ENCODE data around the gene TACC2.

TACC2 gene

GRCh38 chr10:122241836-122242235 is 252.9 kb downstream of the TACC2 start (continued):
- TF ChIP-seq CSRNP3 (CRISPR knock-in tag; IDR thresholded peaks at IDR 0.05) (no peak), TCF4 (CRISPR knock-in tag; IDR thresholded peaks at IDR 0.05; ENCODE audit: borderline replicate concordance) (no peak), CREB5 (CRISPR knock-in tag; IDR thresholded peaks at IDR 0.05; ENCODE audit: low read depth) (no peak), ISL1 (CRISPR knock-in tag; IDR thresholded peaks at IDR 0.05) (no peak), CSDC2 (CRISPR knock-in tag; IDR thresholded peaks at IDR 0.05) (no peak)

GRCh38 chr10:122243550-122243949 is 254.6 kb downstream of the TACC2 start:
- TF ChIP-seq POU6F1 (CRISPR knock-in tag; IDR thresholded peaks at IDR 0.05; ENCODE audit: borderline replicate concordance, low read depth) = no peak
- TF ChIP-seq ESRRG (CRISPR knock-in tag; IDR thresholded peaks at IDR 0.05) = no peak
- ATAC-seq = no peak

GRCh38 chr10:122244001-122244975 is 255.3 kb downstream of the TACC2 start:
- TF ChIP-seq OSR1 (CRISPR knock-in tag; IDR thresholded peaks at IDR 0.05) (no peak), POU6F1 (CRISPR knock-in tag; IDR thresholded peaks at IDR 0.05; ENCODE audit: borderline replicate concordance, low read depth) (no peak), PATZ1 (CRISPR knock-in tag; IDR thresholded peaks at IDR 0.05; ENCODE audit: borderline replicate concordance) (no peak)
- ATAC-seq = no peak

- no peak for TF ChIP-seq TSHZ2 (CRISPR knock-in tag; IDR thresholded peaks at IDR 0.05)
- TF ChIP-seq PATZ1 (CRISPR knock-in tag; IDR thresholded peaks at IDR 0.05; ENCODE audit: borderline replicate concordance) = no peak
- no peak for TF ChIP-seq CSDC2 (CRISPR knock-in tag; IDR thresholded peaks at IDR 0.05)
- no peak for TF ChIP-seq RARB (CRISPR knock-in tag; IDR thresholded peaks at IDR 0.05)
- TF ChIP-seq ZNF8 (CRISPR knock-in tag; IDR thresholded peaks at IDR 0.05) = no peak
- no peak for TF ChIP-seq GLIS3 (CRISPR knock-in tag; IDR thresholded peaks at IDR 0.05)
- ATAC-seq = no peak
Observed at GRCh38 chr10:122245136-122245535, 256.2 kb downstream of the TACC2 start.

Data from SK-N-SH treated with all-trans-retinoic acid at 6 μM for 48 hours (cell line).